Measurements from ENCODE around the gene FABP6. TPM values are rescaled to one million over a fixed set of nuclear protein-coding genes. Genes with fewer than 3 reads are reported as not detected.

Gene FABP6
- total and polyA plus RNA-seq, 9 of the 15 experiments (the other 6 are each of a cell fraction or from before 2014, with no cell fraction given), result 0.11 to 0.33 (median 0.21) TPM; not detected in 4

- TF ChIP-seq, protein P1, sequence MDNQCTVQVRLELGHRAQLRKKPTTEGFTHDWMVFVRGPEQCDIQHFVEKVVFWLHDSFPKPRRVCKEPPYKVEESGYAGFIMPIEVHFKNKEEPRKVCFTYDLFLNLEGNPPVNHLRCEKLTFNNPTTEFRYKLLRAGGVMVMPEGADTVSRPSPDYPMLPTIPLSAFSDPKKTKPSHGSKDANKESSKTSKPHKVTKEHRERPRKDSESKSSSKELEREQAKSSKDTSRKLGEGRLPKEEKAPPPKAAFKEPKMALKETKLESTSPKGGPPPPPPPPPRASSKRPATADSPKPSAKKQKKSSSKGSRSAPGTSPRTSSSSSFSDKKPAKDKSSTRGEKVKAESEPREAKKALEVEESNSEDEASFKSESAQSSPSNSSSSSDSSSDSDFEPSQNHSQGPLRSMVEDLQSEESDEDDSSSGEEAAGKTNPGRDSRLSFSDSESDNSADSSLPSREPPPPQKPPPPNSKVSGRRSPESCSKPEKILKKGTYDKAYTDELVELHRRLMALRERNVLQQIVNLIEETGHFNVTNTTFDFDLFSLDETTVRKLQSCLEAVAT (IDR thresholded peaks at IDR 0.05), result no peak
These were observed 30.0 kb downstream of the FABP6 start (continued) for GRCh38 chr5:160259341-160259740.

DNA sequence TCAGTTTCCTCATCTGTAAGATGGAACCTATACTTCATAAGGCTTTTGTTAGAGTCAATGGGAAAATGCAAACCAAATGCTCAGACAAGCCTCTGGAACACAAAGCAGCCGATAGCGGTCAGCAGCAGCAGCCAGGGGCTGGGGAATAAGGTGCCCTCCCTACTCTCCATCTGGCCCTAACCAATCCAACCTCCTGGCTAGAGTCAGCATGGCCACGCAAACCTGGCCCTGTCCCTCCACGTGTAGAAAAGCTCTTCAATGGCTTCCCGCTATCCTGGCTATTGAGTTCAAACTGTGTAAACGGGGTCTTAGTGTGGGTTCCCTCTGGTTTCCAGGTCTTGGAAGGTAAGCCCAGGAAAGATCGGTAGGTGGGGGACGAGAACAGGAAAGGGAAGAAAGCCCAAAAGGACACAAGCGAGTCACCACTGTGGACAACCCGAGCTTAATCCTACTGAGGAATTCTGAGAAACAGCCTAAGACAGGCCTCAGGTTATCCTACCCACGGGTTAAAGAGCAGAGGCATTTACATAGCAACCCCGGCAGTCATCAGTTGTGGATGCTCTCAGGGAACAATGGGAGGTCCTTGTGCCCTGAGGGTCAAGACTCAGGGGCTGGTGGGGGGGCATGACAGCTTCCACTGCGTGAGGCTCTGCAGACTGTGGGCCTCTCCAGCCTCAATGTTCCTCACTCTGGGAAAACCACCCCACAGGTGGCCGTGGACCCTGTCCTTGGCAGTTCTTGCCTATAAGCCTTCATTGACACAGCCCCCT lies 30.9 kb downstream of the FABP6 start:
- H3K79me2 ChIP-seq (ENCODE audit: control insufficient read depth, insufficient read depth, low read length), result no peaks in the 10 kb centered on the region
- no peak overlapping the region for H3K4me3 ChIP-seq
- FAIRE-seq (no peak), DNase-seq (ENCODE audit: extremely low read depth in 1 of 4, low spot score in 3 of 4) (peak in 1 of 4 experiments; percentile 25), ATAC-seq (peak; percentile 3; the same call in 2 of the 3 replicates)
- H3K4me1 ChIP-seq (replicated peaks in 1 of 2; ENCODE audit: control insufficient read depth in 2 of 2, insufficient read depth in 2 of 2, low read length in 2 of 2), result peaks cover 29 to 36% of the 10 kb centered on the region in 2 experiments
- ChIA-PET CTCF (ENCODE audit: low intra/inter-chr PET ratio) (no interaction called here), POLR2A (interaction anchor here (0.6 to 2.2 kb wide), 7 partner anchors 10 to 47 kb away, joined by 3 to 13 read pairs (median 6); no protein-coding TSS in a partner anchor)
- H3K9me1 ChIP-seq (ENCODE audit: control insufficient read depth, insufficient read depth, low read length), result peaks cover 8% of the 10 kb centered on the region
- H3K36me3 ChIP-seq (ENCODE audit: control insufficient read depth, insufficient read depth, low read length), result no peaks in the 10 kb centered on the region
- H4K20me1 ChIP-seq (replicated peaks; ENCODE audit: control insufficient read depth, insufficient read depth, low read length), result peaks cover 5% of the 10 kb centered on the region; the same call in 1 of the 2 replicates
- H3K9ac ChIP-seq (ENCODE audit: insufficient read depth in 1 of 2, low read depth in 2 of 2, low read length in 2 of 2), result no peak overlapping the region
- H2AFZ ChIP-seq (ENCODE audit: low read depth, low read length), result peak overlapping the region; percentile 15; the same call in 1 of the 2 replicates
- no peak overlapping the region; the same call in 2 of the 3 replicates for H3K27ac ChIP-seq (ENCODE audit: extremely low read depth, low read depth, low read length)
- H3K27me3 ChIP-seq (ENCODE audit: control insufficient read depth in 2 of 2, insufficient read depth in 2 of 2, low read length in 2 of 2), result no peaks in the 10 kb centered on the region
- 46% methylated on average over 14 of the region's 14 CpGs for WGBS (ENCODE audit: insufficient coverage, low coverage, missing lambda C conversion rate)
- intact Hi-C loops (cut with micrococcal nuclease) (loop anchor here (5.0 kb wide), 1 partner anchor 178 kb away; no protein-coding TSS in a partner anchor), in situ Hi-C loops (cut with MboI) (no loop called here)
- no peaks in the 10 kb centered on the region for H3K9me3 ChIP-seq (replicated peaks; ENCODE audit: control insufficient read depth, insufficient read depth, low read depth, low read length)
- BruUV-seq (replicated peaks), result no TSS peak
- H3K4me2 ChIP-seq (ENCODE audit: insufficient read depth, low read length), result peak overlapping the region; percentile 87; the same call in 1 of the 2 replicates
- no peak for TF ChIP-seq ZNF778 (CRISPR knock-in tag; IDR thresholded peaks at IDR 0.05)
- no peak for TF ChIP-seq SREBF1 (IDR thresholded peaks at IDR 0.05; ENCODE audit: borderline replicate concordance, low read depth, low read length)
- TF ChIP-seq KDM5B (IDR thresholded peaks at IDR 0.05; ENCODE audit: insufficient replicate concordance, low read depth, low read length), result peak; percentile 37
- TF ChIP-seq NFIX (CRISPR knock-in tag; IDR thresholded peaks at IDR 0.05; ENCODE audit: low read depth), result no peak
- TF ChIP-seq, protein P2, sequence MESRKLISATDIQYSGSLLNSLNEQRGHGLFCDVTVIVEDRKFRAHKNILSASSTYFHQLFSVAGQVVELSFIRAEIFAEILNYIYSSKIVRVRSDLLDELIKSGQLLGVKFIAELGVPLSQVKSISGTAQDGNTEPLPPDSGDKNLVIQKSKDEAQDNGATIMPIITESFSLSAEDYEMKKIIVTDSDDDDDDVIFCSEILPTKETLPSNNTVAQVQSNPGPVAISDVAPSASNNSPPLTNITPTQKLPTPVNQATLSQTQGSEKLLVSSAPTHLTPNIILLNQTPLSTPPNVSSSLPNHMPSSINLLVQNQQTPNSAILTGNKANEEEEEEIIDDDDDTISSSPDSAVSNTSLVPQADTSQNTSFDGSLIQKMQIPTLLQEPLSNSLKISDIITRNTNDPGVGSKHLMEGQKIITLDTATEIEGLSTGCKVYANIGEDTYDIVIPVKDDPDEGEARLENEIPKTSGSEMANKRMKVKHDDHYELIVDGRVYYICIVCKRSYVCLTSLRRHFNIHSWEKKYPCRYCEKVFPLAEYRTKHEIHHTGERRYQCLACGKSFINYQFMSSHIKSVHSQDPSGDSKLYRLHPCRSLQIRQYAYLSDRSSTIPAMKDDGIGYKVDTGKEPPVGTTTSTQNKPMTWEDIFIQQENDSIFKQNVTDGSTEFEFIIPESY (CRISPR knock-in tag; IDR thresholded peaks at IDR 0.05), result peak; percentile 47; the same call in 1 of the 2 replicates
- no peak for TF ChIP-seq PHB2 (IDR thresholded peaks at IDR 0.05; ENCODE audit: low read depth)
- no peak for TF ChIP-seq ZNF695 (CRISPR knock-in tag; IDR thresholded peaks at IDR 0.05)
- no peak for TF ChIP-seq KAT7 (CRISPR knock-in tag; IDR thresholded peaks at IDR 0.05; ENCODE audit: borderline replicate concordance)
- no peak for TF ChIP-seq ZNF175 (CRISPR knock-in tag; IDR thresholded peaks at IDR 0.05; ENCODE audit: low read depth)
- no peak for TF ChIP-seq FOXM1 (IDR thresholded peaks at IDR 0.05; ENCODE audit: low read depth)
- 0 out of 2 replicates have a peak, but pooled peaks have one; percentile 61 for TF ChIP-seq FOXM1 (CRISPR knock-in tag; IDR thresholded peaks at IDR 0.05; ENCODE audit: low read depth)
- TF ChIP-seq, protein P3, sequence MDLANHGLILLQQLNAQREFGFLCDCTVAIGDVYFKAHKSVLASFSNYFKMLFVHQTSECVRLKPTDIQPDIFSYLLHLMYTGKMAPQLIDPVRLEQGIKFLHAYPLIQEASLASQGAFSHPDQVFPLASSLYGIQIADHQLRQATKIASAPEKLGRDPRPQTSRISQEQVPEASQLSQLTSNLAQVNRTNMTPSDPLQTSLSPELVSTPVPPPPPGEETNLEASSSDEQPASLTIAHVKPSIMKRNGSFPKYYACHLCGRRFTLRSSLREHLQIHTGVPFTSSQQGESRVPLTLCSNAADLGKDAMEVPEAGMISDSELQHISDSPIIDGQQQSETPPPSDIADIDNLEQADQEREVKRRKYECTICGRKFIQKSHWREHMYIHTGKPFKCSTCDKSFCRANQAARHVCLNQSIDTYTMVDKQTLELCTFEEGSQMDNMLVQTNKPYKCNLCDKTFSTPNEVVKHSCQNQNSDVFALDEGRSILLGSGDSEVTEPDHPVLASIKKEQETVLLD (IDR thresholded peaks at IDR 0.05), result no peak
- TF ChIP-seq NFE2L1 (tag; IDR thresholded peaks at IDR 0.05; ENCODE audit: borderline replicate concordance, low read depth), result no peak

Data from K562 (cell line).